ENCODE results near the gene PUM1. TPM values are rescaled to one million over a fixed set of nuclear protein-coding genes. Genes with fewer than 3 reads are reported as not detected.

The PUM1 gene
- total and polyA plus RNA-seq, 2 of the 8 experiments (the other 6 are each of a cell fraction or from before 2014, with no cell fraction given) = 122 to 177 TPM

- TF ChIP-seq BCL11A (IDR thresholded peaks at IDR 0.05; ENCODE audit: low read depth in 2 of 2, low read length in 2 of 2) (no peak), RXRA (IDR thresholded peaks at IDR 0.05; ENCODE audit: insufficient read depth, low read depth, low read length) (no peak), KDM1A (IDR thresholded peaks at IDR 0.05; ENCODE audit: borderline replicate concordance, low read length) (no peak), EZH2 (IDR thresholded peaks at IDR 0.05; ENCODE audit: low read depth, low read length, severe bottlenecking) (no peak), TAF1 (IDR thresholded peaks at IDR 0.05; ENCODE audit: low read depth, low read length) (no peak), POLR2AphosphoS5 (IDR thresholded peaks at IDR 0.05; ENCODE audit: low read depth, low read length) (no peak), RBBP5 (IDR thresholded peaks at IDR 0.05; ENCODE audit: borderline replicate concordance, low read depth, low read length) (no peak), CEBPB (IDR thresholded peaks at IDR 0.05; ENCODE audit: low read depth, low read length) (no peak), JUND (IDR thresholded peaks at IDR 0.05; ENCODE audit: low read length) (no peak), ZNF274 (IDR thresholded peaks at IDR 0.05; ENCODE audit: borderline replicate concordance, extremely low read depth, low read length) (no peak), POLR2A (IDR thresholded peaks at IDR 0.05; ENCODE audit: control extremely low read depth in 1 of 2, low read depth in 2 of 2, low read length in 2 of 2) (no peak)
These were observed 136.8 kb downstream of the PUM1 start (continued) for GRCh38 chr1:30928789-30929134.

All from H1 (cell line).